Stimulated activated CD4-positive, alpha-beta T cell treated with anti-CD3 and anti-CD28 coated beads, Interleukin-1b, Interleukin-23, amount 100 ng/mL, for 24 hours (primary cell): ENCODE data around the gene ZNF438.

ENCODE experiments used
- DNase-seq, 4 experiments: peaks; one replicate each; pipeline ENCODE4 v3.0.0-alpha.2; 2020; ENCODE audit warnings: low read depth in 4 of 4, low spot score in 1 of 4

ZNF438 gene

DNA sequence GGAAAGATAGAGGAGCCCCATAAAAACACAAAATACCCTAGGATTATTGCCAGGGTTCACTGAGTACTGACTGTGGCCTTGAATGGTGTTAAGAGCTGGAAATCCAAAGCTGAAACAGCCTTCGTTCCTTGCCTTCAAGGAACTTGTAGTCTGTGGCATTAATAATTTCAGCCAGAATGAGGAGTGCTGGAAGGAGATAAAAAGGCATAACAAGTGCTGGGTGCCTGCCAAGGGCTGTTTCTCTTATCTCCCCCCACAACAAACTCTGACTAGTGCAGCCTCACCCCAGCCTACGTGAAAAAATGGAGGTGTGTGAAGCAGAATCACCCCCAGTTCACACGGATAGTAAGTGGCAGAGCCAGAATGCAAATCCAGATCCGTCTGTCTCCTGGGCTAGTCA lies 203.0 kb downstream of the ZNF438 start:
- no peak for DNase-seq

DNA sequence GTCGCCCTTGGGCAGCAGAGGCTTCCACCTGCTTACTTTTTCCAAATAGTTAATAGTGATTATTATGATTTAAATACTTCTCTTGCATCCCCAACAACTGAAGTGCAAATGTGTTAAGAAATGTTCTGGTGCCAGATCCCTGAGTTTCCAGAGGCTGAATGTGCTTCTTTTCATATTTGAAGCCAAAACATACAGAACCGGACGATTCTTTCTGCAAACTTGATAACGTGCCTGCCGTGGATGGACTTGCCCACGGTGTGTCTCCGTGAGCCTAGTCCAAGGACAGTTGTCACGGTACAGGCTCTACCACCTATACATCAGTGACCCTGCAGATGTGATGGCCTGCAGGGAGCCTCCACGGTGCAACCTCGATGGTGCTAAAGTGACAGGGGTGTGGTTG lies 203.5 kb downstream of the ZNF438 start:
- DNase-seq = no peak

DNA sequence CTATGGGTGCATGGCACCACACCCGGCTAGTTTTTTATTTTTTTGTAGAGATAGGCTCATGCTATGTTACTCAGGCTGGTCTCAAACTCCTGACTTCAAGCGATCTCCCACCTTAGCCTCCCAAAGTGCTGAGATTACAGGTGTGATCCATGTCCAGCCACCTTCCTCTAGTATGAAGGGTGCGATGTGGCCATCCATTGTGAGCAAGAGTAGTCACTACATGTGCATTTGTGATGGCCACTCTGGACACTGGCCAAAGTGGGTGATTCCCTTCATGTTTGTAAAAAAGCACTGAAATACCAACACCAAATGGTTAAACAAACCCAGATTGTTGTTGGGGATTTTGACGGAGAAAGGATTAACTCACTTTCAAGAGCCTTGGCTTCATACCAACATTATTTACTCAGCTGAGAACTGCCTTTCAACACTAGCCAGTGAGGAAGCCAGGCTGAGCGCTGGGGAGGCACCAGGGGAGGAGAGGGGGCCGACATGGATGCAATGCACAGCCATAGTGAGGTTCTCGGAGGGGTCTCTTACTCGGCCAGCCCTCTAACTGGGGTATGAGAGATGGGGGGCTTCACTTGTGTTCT lies 204.0 kb downstream of the ZNF438 start:
- no peak for DNase-seq

DNA sequence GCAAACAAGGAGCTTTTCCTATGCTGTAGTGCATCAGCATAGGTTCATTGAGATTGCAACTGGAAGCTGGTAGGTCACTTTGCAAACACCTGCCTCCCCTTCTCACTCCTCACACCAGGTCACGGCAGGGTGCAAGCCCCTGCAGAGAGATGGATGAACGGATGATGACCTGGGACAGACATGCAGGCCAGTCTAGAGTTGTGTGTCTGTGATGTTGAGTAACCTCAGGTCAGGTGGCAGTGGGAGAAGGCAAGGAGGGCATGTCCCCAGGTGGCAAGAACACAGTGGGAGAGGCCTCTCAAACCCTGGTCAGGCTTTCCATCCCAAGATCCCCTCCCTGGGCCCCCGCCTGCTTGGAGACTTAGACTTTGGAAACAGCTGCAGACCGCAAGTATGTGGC lies 205.0 kb downstream of the ZNF438 start:
- DNase-seq = no peak

DNA sequence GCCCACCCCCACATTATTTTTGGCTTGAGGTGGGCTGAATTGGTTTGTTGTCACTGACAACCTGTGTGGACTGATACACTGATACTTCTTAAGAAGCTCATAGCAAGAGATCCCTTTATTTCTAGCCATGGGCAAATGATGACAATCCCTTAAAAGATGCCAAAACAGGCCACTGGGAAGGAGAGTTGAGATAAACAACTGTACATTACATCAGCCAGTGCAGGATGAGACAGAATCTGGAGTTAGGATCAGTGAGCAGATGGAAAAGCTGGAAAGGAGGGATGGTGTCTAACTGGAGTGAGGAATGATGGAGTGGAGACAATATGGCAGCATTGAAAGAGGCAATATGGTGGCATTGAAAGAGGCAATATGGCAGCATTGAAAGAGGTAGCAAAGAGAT lies 206.2 kb downstream of the ZNF438 start:
- no peak for DNase-seq

DNA sequence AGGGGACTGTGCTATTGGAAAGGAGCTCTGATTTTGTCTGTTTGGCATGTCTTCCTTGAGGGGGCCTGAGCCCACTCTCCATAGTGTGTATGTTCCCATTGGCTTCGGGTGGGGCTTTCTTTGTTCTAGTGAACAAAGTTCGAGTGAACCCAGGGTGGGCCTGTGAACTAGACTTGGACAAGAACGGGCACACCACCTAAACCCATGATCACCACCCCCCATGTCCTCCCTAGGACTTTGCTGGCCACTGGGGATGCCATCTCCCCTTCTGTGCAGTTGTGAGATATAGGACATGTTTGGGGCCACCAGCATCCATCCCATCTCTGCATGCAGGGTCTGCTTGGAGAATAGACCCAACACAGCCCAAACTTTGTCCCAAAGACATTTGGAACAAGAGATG lies 206.6 kb downstream of the ZNF438 start:
- DNase-seq = no peak

DNA sequence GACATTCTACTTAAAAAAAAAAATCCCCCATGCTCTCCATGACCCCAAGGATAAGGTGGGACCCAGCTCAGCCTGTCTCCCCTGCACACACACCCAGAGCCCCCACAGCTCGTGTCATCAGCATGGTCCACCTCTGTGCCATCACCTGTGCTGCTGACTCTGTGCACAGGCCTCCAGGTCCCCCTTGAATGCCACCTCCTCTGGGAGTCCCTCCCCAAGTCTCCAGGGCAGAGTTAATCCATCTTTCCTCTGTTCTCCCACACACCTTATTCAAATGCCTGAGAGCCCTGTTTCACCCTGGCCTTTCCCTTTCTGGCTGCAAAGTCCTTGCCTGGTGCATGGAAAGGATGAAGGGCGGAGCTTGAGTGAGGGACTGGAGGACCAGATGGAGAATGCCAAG lies 208.0 kb downstream of the ZNF438 start:
- no peak for DNase-seq

DNA sequence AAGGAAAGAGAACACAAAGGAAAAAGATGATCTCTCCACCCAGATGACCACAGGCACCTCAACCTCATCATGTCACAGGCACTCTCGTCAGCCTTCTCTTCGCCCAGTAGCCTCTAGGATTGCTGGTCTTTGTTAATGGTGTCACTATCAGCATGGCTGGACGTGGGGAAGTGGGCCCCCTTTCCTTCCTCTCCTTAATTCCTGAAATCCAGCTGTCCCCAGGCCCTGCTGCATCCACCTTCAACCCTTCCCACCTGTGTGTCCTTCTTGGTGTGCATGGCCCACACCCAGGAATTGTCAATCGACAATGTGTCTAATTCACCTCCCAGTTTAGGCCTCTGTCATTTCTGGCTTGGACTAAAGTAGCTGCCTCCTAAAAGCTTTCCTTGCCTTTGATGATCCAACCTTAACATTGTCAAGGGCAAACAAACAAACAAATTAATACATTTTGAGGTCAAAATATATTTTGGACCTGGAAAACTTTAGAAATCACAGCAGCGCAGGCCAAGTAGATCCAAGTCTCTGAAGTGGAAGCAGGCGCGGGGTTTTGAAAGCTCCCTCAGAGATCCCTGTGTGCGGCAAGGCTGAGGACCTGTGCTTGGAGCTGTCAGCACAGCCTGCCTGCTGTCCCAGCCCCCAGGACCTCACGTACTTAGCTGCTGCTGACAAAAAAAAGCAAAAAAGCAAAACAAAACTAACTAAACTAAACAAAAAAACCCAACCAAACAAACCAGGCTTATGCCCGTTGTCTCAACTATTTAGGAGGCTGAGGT lies 208.8 kb downstream of the ZNF438 start:
- DNase-seq = no peak

DNA sequence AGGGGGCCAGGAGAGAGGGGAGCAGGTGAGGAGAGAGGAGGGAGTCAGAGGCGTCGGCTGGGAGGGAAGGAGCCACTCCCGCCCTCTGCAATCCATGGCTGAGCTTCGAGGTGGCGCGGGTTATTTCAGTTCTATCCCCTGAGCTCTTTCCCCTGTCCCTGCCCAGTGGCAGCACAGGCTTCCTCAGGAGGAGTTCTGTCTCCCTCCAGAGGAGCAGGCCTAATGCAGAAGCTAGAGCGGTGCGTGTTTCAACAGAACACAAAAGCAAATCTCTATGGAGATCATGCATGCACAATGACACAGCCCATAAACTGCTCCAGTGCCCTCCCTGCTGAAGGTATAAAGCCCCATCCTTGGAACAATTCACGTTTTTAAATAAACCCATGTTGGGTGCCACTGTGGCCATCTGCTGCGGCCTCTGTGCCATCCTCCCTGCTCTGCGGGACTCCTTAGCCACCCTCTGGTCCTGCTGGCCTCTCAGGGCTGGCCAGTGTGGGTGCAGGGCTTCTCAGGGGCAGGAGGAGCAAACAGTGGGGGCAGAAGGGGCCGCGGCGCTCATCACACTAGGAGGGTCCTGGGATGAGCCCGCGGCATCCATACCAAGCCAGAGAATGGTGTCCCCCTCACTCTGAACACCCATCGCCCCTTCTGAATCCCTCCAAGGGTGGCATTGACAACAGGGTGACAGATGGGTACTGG lies 209.5 kb downstream of the ZNF438 start:
- no peak for DNase-seq

DNA sequence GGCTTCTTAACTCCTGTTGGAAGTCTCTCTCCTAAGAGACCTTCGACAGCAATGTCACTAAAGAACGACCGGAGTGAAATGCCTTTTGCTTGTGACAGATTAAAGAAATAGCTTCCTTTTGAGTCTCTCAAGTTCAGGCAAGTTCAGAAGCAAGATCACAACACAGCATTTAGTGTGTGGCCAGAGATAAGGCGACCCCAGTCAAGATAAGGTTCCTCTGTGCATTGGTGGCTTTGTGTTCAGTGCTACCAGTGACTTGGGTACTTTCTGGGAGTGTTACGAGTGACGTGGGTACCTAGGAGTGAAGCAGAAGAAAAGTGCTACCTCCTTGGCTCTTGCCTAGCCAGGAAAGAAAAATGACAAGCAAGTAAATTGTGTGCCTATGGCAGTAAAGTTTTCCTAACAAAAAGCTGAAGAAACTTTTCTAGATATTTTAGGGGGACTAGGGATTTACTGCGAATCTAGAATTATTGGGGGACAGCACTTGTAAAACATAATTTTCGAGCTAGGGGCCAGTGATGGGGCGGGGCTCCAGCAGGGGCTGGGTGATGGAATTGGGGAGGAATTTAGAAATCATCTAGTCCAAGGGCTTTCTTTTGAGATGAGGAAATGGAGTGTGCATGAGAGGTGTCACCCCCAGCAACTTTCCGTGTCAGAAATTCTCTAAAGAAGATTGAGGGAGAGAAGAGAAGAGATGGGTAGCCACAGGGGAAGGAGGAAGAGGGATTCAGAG lies 210.2 kb downstream of the ZNF438 start:
- DNase-seq = no peak

DNA sequence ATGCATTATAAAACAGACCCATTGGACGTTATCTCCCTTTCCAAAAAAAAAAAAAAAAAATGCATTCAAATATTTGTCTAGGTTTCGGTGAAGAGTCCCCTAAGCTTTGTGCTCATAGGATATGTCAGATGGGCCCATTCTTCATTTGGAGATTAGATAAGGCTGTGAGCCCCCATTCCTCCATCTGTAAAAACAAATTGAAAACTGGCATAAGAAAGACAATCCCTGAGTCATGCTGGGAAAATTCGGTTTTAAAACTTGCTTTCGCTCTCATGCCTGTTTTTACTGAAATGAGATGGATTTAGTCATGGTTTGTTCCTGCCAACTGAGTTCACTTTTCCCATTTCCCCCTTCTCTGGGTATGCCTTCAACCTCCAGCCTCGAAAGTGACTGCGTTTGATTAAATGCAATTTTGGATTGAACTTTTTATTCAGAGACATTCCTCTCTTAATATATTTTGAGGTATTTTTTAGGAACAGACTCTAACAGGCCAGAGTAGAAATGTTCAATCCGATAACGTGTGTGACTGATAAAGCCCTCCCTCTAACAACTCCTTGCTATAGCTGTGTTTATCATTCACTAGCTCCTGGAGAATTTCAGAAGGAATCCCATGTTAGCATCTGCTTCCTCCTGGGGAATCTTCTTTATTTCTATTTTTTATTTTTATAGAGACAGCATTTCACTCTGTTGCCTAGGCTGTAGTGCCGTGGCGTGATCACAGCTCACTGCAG lies 211.2 kb downstream of the ZNF438 start:
- DNase-seq = no peak

DNA sequence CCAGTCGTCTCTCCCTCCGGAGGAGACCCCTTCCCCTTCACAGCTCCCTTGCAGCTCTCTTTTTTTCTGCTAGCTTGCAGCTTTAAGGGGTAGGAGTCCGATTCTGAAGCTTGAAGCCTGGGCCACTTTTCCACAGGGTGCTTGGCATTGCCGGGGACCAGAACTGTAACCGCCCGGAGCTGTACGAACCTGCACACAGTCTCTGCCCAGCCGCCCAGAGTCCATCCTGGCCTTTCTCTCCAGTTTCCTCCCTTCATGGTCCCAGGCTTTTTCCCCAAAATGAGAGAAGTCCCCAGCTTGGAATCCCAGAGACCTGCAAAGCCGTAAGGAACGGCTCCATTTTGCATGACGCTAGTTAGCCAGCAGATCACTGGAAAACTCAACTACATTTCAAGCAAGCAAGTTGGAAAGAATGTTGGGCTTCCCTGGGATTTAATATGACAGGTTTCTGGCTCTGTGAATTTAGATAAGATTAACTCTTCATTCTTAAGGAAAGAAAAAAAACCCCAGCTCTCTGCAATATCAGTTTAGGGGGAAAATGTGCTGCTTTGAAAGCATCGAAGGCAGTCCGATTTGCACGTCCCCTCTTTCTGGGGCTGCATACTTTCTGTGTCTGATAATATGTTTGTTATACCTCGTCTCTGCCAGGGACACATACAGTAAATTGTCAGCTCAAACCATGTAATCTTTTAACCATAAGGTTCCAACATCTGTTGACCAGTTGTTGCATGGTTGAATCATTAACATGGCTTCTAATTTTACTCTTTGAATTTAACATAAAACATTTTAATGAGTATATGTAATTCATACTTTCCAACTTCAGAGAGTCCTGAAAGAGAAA lies 212.1 kb downstream of the ZNF438 start:
- DNase-seq = no peak

DNA sequence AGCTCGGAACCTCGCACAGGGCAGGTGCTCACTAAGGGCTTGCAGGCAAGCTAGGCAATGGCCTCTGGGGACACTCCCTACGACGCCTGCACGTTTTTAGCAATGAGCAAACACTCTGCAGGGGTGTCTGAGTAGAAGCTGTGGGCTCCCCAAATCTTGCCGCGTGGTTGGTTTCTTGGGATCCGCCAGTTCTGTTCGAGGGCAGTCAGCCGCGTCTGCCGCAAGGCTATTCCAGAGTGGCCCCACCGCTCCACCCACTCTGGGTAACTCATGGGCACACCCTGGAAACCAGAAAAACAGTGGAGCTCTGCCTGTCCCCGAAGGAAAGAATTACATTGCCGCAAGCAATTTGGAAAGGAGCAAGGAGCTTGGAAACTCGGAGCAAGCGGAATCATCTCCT lies 212.8 kb downstream of the ZNF438 start:
- no peak for DNase-seq

DNA sequence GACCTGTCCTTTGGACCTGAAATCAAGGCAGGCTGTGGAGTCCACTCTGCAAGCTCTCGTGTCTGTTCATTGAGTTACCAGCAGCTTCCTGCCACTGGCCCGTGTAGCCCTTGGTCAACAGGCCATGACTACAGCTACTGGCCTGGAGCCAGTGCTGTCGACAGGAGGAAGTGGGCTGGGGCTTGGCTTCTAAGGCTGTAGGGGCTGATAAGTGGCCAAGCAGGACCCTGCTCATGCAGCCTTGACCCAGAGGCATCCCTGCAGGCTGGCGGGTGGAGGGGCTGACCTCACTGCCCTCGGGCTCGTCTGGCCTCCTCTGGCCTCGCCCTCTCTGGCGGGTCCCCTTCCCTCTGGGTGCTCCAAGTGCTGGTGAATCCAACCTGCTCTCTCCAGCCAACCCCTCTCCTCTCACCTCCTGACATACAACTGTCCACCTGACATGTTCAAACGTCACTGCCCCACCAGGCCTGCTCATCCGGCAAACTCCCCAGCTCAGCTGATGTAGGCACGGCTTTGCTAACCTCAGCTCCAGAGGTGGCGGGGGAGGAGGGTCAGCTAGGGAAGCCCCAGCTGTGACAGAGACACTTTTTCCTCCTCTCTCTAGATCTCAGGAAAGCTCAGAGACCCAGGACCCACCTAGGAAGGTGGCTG lies 213.5 kb downstream of the ZNF438 start:
- no peak for DNase-seq

DNA sequence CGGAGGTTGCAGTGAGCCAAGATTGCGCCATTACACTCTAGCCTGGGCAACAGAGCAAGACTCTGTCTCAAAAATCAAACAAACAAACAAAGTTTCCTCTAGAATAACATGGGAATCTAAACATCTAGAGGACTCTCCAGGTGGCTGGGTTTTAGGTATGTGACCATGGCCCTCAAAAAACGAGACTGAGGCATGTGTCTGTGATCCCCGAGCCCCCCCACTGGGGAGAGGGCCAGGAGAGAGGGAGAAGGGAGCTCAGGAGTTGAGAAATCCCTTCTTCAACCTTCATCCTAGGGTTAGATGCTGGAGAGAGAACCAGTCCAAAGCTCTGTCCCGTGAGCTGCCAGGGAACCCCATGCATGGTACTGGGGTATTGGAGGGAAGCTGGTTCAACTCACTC lies 214.1 kb downstream of the ZNF438 start:
- DNase-seq = no peak

DNA sequence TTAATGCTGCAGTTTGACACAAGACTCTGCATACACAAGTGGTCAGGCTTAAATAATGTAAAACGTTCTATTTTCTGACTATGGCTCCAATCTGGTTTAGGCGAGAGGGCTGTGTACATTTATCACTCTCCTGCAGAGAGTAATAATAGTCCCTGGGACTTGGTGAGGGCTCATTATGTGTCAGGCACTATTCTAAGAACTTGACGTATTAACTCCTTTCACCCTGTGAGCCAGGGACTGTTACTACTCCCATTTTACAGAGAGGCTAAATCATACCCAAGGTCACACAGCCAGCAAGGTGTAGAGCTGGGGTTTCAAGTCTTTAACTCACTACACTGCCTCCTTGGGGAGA lies 214.9 kb downstream of the ZNF438 start:
- DNase-seq = no peak

DNA sequence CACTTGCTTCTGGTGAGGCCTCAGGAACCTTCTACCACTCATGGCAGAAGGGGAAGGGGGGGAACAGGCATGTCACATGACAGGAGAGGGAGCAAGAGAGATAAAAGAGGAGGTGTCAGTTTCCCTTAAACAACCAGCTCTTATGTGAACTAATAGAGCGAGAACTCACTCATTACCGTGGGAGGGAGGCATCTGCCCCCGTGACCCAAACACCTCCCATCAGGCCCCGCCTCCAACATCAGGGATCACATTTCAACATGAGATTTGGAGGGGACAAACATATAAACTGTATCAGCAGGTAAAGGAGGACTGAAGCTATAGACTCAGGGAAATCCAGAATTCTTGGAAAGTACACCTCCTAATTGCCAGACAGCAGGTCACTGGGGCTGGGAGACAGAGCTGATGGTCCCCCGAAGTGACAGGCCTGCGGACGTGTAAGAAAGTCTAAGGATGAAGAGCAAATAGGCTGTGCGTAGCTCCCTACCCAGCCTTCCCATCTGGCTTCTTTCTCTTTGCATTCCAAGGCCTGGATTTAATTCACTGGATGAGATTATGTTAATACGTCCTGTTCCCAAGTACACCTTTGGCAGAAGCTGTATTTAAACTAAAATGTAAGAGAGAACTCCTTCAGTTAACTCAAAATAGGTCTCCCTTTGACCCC lies 215.4 kb downstream of the ZNF438 start:
- no peak for DNase-seq

DNA sequence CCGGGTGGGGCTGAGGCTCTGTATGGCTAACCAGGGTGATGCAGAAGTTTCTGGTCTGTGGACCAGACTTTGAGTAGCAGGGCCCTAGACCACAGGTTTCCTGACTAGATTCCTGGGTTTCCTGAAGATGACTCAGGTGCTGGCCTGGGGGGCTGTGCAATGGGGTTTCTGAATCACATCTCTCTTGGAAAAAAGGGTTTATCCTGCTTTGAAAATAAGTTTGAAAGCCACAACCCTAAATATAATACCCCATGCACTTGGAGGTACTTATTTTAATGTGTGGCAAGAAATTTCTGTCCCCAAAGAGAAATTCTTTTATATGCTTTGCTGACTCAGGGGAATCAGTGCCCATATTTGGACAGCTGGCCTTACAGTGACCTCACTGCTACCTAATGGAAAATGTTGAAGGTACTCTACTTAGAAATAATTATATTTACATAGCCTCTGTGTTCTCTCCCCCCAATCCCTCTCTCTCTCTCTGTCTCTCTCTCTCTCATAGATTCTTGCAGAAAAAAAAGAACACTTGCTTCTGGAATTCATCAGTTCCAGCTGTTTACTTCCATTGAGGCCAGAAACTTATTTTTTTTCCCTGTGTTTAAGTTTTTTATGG lies 217.7 kb downstream of the ZNF438 start:
- DNase-seq = no peak
